OCI-LY7 (cell line): ENCODE measurements around the gene SLC24A4. TPM values are rescaled to one million over a fixed set of nuclear protein-coding genes. Genes with fewer than 3 reads are reported as not detected.

Source experiments
- BruUV-seq: library from RNA; stranded (reverse); fragments of 400-500 nt; replicated peaks from 2 replicates; lab custom pipeline; 2021; lab: Mats Ljungman, UMichigan
- CTCF ChIA-PET: fragments of 300-600 bp; sonication (Branson Sonifier 250); formaldehyde crosslinking; loops from one replicate; lab custom pipeline; 2022; ENCODE audit warnings: antibody characterized with exemption; ENCODE audit not compliant: unreplicated experiment; lab: Charles Lee
- POLR2A ChIA-PET: fragments of 300-600 bp; sonication (Branson Sonifier 250); formaldehyde crosslinking; loops from one replicate; lab custom pipeline; 2022; ENCODE audit warnings: antibody characterized with exemption; lab: Charles Lee
- DNase-seq: peaks from one replicate; pipeline ENCODE4 v3.0.0-alpha.2; 2015; ENCODE audit warnings: low spot score
- H2AFZ ChIP-seq: fragments of 200-600 bp; sonication (generic), shearing (Covaris generic); 2 replicates; pipeline ENCODE4 v1.6.1; 2014; ENCODE audit warnings: mild to moderate bottlenecking, antibody characterized with exemption, low read length, moderate library complexity
- H3K27ac ChIP-seq: fragments of 200-600 bp; sonication (generic); 2 replicates; pipeline ENCODE4 v1.5.1; 2014; ENCODE audit warnings: mixed run types, low read depth, mild to moderate bottlenecking, moderate library complexity, low read length, inconsistent platforms; ENCODE audit not compliant: poor library complexity, severe bottlenecking
- H3K36me3 ChIP-seq: fragments of 200-600 bp; sonication (generic); 2 replicates; pipeline ENCODE4 v1.6.1; 2014; ENCODE audit warnings: mild to moderate bottlenecking, antibody characterized with exemption, low read length, moderate library complexity, mixed read lengths; ENCODE audit not compliant: insufficient read depth
- H3K4me1 ChIP-seq: fragments of 200-600 bp; sonication (generic); 2 replicates; pipeline ENCODE4 v1.5.1; 2014; ENCODE audit warnings: mild to moderate bottlenecking, low read length; ENCODE audit not compliant: insufficient read depth, poor library complexity, severe bottlenecking
- H3K4me2 ChIP-seq: fragments of 200-600 bp; sonication (generic); 2 replicates; pipeline ENCODE4 v1.6.1; 2014; ENCODE audit warnings: mild to moderate bottlenecking, low read length
- H3K4me3 ChIP-seq: fragments of 200-600 bp; sonication (generic); 2 replicates; pipeline ENCODE4 v1.5.1; 2014; ENCODE audit warnings: mild to moderate bottlenecking, low read depth, low read length; ENCODE audit not compliant: poor library complexity, severe bottlenecking
- H3K79me2 ChIP-seq: fragments of 200-600 bp; sonication (generic); 2 replicates; pipeline ENCODE4 v1.6.1; 2016; ENCODE audit warnings: low read depth, mild to moderate bottlenecking, low read length, moderate library complexity, mixed read lengths; ENCODE audit not compliant: insufficient read depth
- H3K9me2 ChIP-seq: fragments of 200-600 bp; sonication (generic); 2 replicates; pipeline ENCODE4 v1.6.1; 2016; ENCODE audit warnings: mild to moderate bottlenecking, low read length, mixed read lengths; ENCODE audit not compliant: insufficient read depth
- H3K9me3 ChIP-seq: fragments of 200-600 bp; sonication (generic); 2 replicates; pipeline ENCODE4 v1.6.1; 2014; ENCODE audit warnings: mild to moderate bottlenecking, mixed run types, low read length, mixed read lengths
- H4K20me1 ChIP-seq: fragments of 200-600 bp; sonication (generic); 2 replicates; pipeline ENCODE4 v1.6.1; 2014; ENCODE audit warnings: mild to moderate bottlenecking, antibody characterized with exemption, low read length, moderate library complexity, mixed read lengths; ENCODE audit not compliant: insufficient read depth
- CTCF ChIP-seq: fragments of 200-600 bp; sonication (generic); conservative IDR thresholded peaks from 2 replicates; pipeline ENCODE4 v1.5.1; 2014; ENCODE audit warnings: mild to moderate bottlenecking, antibody characterized with exemption, low read length, moderate library complexity, mixed read lengths
- EZH2phosphoT487 ChIP-seq: fragments of 200-600 bp; sonication (generic); IDR thresholded peaks from 2 replicates; pipeline ENCODE4 v1.6.1; 2018; ENCODE audit warnings: low read depth, borderline replicate concordance, mild to moderate bottlenecking, mixed run types, antibody characterized with exemption, low read length, moderate library complexity, mixed read lengths
- intact Hi-C: fragments of 100-400 bp; cut with micrococcal nuclease; formaldehyde crosslinking; loops from one replicate; pipeline ENCODE4 v1.10.0; 2022; ENCODE audit not compliant: unreplicated experiment
- total RNA-seq, 2 experiments: library from RNA; depleted of rRNA in 1 of 2; stranded (reverse); fragments of >200 nt in 1 of 2; shearing (Covaris generic) in 1 of 2; gene quantifications; 2 replicates each; pipeline ENCODE4 v1.2.3, GENCODE V29; 2014 to 2022

SLC24A4 gene
- total RNA-seq, 2 experiments from 2014 or later, result not detected

DNA sequence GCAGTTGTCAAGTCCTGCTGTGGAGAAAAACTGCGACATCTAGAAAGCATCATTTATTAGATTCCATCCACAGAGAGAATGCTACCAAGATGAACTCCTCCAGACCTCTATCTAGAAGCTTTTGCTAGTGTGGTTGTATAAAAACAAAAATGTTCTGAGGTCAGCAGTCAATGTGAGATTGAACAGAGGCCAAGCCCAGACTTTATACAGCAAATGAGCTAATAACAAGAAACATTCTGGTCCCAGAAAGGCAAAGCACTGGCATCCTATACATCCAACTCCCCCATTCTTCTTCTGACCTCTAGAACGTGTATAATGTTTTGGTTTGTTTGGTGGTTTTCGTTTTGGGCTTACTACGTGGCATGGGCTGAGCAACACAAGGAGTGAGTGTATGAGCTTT lies 163.9 kb downstream of the SLC24A4 start:
- CTCF ChIA-PET, result interaction anchor here (0.5 kb wide), 1 partner anchor 536 kb away, joined by 4 read pairs; no protein-coding TSS in a partner anchor

GRCh38 chr14:92487513-92488133 lies 164.7 kb downstream of the SLC24A4 start:
- CTCF ChIA-PET, result interaction anchor here (0.5 kb wide), 1 partner anchor 536 kb away, joined by 4 read pairs; no protein-coding TSS in a partner anchor
- H3K4me2 ChIP-seq, result no peak overlapping the region
- POLR2A ChIA-PET, result no interaction called here

More for the DNA sequence above, 163.9 kb downstream of the SLC24A4 start:
- Histone ChIP-seq H3K4me1 (no peaks in the 10 kb centered on the region), H3K9me2 (no peaks in the 10 kb centered on the region), H3K79me2 (no peaks in the 10 kb centered on the region), H3K4me2 (no peak overlapping the region), H3K4me3 (no peak overlapping the region), H3K36me3 (no peaks in the 10 kb centered on the region), H2AFZ (no peak overlapping the region), H3K27ac (no peak overlapping the region), H4K20me1 (no peaks in the 10 kb centered on the region), H3K9me3 (no peaks in the 10 kb centered on the region)
- intact Hi-C loops, result no loop called here
- DNase-seq, result no peak
- TF ChIP-seq CTCF (no peak), EZH2phosphoT487 (no peak)
- no TSS peak for BruUV-seq
- POLR2A ChIA-PET, result no interaction called here

More at GRCh38 chr14:92487513-92488133, 164.7 kb downstream of the SLC24A4 start:
- TF ChIP-seq CTCF (no peak), EZH2phosphoT487 (no peak)
- Histone ChIP-seq H2AFZ (no peak overlapping the region), H3K27ac (no peak overlapping the region), H3K36me3 (no peaks in the 10 kb centered on the region), H3K9me2 (no peaks in the 10 kb centered on the region), H3K9me3 (no peaks in the 10 kb centered on the region), H3K4me1 (no peaks in the 10 kb centered on the region), H3K79me2 (no peaks in the 10 kb centered on the region), H3K4me3 (no peak overlapping the region), H4K20me1 (no peaks in the 10 kb centered on the region)
- DNase-seq, result no peak
- no TSS peak for BruUV-seq
- intact Hi-C loops, result no loop called here
